Neural cell (in vitro differentiated cells): ENCODE results near the gene FER1L5. TPM values are rescaled to one million over a fixed set of nuclear protein-coding genes. Genes with fewer than 3 reads are reported as not detected.

Source experiments
- H2AFZ ChIP-seq: fragments of 200-600, 300-800 bp; sonication (generic), shearing (Covaris generic); 2 replicates; pipeline ENCODE4 v1.6.0; 2014; ENCODE audit warnings: low read depth, mild to moderate bottlenecking, antibody characterized with exemption, low read length, moderate library complexity
- H3F3A ChIP-seq: fragments of 200-600 bp; shearing (Covaris generic); 2 replicates; pipeline ENCODE4 v1.6.1; 2016; ENCODE audit warnings: mild to moderate bottlenecking, moderate library complexity, mixed read lengths, antibody characterized with exemption, low read length; ENCODE audit not compliant: insufficient read depth, poor library complexity, severe bottlenecking
- H3K27ac ChIP-seq: fragments of 200-600, 300-800 bp; sonication (generic), shearing (Covaris generic); 2 replicates; pipeline ENCODE4 v1.5.1; 2014; ENCODE audit warnings: mild to moderate bottlenecking, low read length, moderate library complexity
- H3K27me3 ChIP-seq: fragments of 300-800, 200-600 bp; sonication (generic), shearing (Covaris generic); 2 replicates; pipeline ENCODE4 v1.6.0; 2014; ENCODE audit warnings: mild to moderate bottlenecking, low read depth, low read length, moderate library complexity; ENCODE audit not compliant: insufficient read depth
- H3K36me3 ChIP-seq: fragments of 300-800, 200-600 bp; sonication (generic), shearing (Covaris generic); 2 replicates; pipeline ENCODE4 v1.5.1; 2014; ENCODE audit warnings: mild to moderate bottlenecking, antibody characterized with exemption, low read length, moderate library complexity; ENCODE audit not compliant: insufficient read depth
- H3K4me2 ChIP-seq: fragments of 300-800, 200-600 bp; sonication (generic), shearing (Covaris generic); 2 replicates; pipeline ENCODE4 v1.6.0; 2014; ENCODE audit warnings: mild to moderate bottlenecking, low read length
- H3K4me3 ChIP-seq: fragments of 300-800, 200-600 bp; sonication (generic), shearing (Covaris generic); 2 replicates; pipeline ENCODE4 v1.5.1; 2014; ENCODE audit warnings: mild to moderate bottlenecking, low read length, moderate library complexity
- H3K79me2 ChIP-seq: fragments of 200-600 bp; shearing (Covaris generic); replicated peaks from 2 replicates; pipeline ENCODE4 v1.6.0; 2014; ENCODE audit warnings: mild to moderate bottlenecking, low read length, moderate library complexity; ENCODE audit not compliant: insufficient read depth
- H3K9ac ChIP-seq: fragments of 300-800, 200-600 bp; sonication (generic), shearing (Covaris generic); 2 replicates; pipeline ENCODE4 v1.6.1; 2016; ENCODE audit warnings: mild to moderate bottlenecking, low read length, mixed read lengths
- H3K9me2 ChIP-seq: fragments of 200-600 bp; shearing (Covaris generic); 2 replicates; pipeline ENCODE4 v1.6.1; 2016; ENCODE audit warnings: mild to moderate bottlenecking, low read length, mixed read lengths; ENCODE audit not compliant: insufficient read depth
- H3K9me3 ChIP-seq: fragments of 200-600, 300-800 bp; sonication (generic), shearing (Covaris generic); 2 replicates; pipeline ENCODE4 v1.6.1; 2016; ENCODE audit warnings: mild to moderate bottlenecking, mixed run types, low read length, moderate library complexity, mixed read lengths
- H4K20me1 ChIP-seq: fragments of 200-600 bp; shearing (Covaris generic); 2 replicates; pipeline ENCODE4 v1.6.1; 2016; ENCODE audit warnings: mild to moderate bottlenecking, mixed run types; ENCODE audit not compliant: insufficient read depth
- EP300 ChIP-seq: fragments of 450-650 bp; conservative IDR thresholded peaks from 2 replicates; pipeline ENCODE4 v1.6.1; 2014; ENCODE audit warnings: antibody characterized with exemption, mild to moderate bottlenecking, moderate library complexity; ENCODE audit not compliant: poor library complexity, severe bottlenecking
- EZH2 ChIP-seq: fragments of 200-600, 300-800 bp; shearing (Covaris generic), sonication (generic); IDR thresholded peaks from 2 replicates; pipeline ENCODE4 v1.6.1; 2014; ENCODE audit warnings: antibody characterized with exemption, low read length, borderline replicate concordance, mild to moderate bottlenecking; ENCODE audit not compliant: insufficient read depth, poor library complexity, severe bottlenecking
- MXI1 ChIP-seq: fragments of 450-650 bp; conservative IDR thresholded peaks from 2 replicates; pipeline ENCODE4 v1.6.1; 2014; ENCODE audit warnings: antibody characterized with exemption, mild to moderate bottlenecking; ENCODE audit not compliant: poor library complexity, severe bottlenecking
- POLR2AphosphoS5 ChIP-seq: IDR thresholded peaks from 2 replicates; pipeline ENCODE4 v1.6.1; 2012
- SMC3 ChIP-seq: fragments of 450-650 bp; conservative IDR thresholded peaks from 2 replicates; pipeline ENCODE4 v1.6.1; 2014; ENCODE audit warnings: antibody characterized with exemption, mild to moderate bottlenecking, moderate library complexity; ENCODE audit not compliant: poor library complexity
- TAF1 ChIP-seq: IDR thresholded peaks from 2 replicates; pipeline ENCODE4 v1.6.1; 2012; ENCODE audit warnings: low read depth
- polyA plus RNA-seq: library from polyadenylated mRNA; depleted of rRNA; stranded (reverse); fragments of >200 nt; gene quantifications from 2 replicates; pipeline ENCODE4 v1.2.3, GENCODE V29; 2014
- TF ChIP-seq, protein P1 (sequence below): IDR thresholded peaks from 2 replicates; pipeline ENCODE4 v1.6.1; 2012; ENCODE audit warnings: borderline replicate concordance
- TF ChIP-seq, protein P2 (sequence below): fragments of 450-650 bp; IDR thresholded peaks from 2 replicates; pipeline ENCODE4 v1.5.1; 2014; ENCODE audit warnings: antibody characterized with exemption, mild to moderate bottlenecking, moderate library complexity; ENCODE audit not compliant: poor library complexity, severe bottlenecking

The FER1L5 gene
- polyA plus RNA-seq, 1 donor from 2014 or later, result 0.28 TPM

DNA sequence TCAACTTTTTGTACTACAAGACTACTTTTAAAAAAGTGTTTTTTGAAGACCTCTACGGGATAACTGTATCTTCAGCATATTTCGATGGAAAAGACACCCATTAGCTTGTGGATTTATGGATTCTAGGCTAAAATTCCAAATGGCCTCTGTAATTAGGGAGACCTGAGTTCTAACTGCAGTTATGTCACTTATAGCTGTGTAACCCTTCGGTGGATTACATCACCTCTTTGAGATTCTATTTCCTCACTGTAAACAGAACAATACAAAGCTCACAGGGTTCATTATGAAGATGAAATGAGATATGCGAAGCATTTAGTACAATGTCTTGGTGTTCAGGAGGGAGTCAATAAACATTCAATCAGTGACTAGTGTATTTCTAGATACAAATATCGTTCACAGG, 73.1 kb downstream of the FER1L5 start:
- Histone ChIP-seq H2AFZ (no peak overlapping the region), H3K36me3 (peaks cover 13% of the 10 kb centered on the region), H3K9me2 (no peaks in the 10 kb centered on the region), H3K4me2 (no peak overlapping the region), H4K20me1 (no peaks in the 10 kb centered on the region), H3K27me3 (no peaks in the 10 kb centered on the region), H3K79me2 (no peaks in the 10 kb centered on the region), H3F3A (no peaks in the 10 kb centered on the region), H3K27ac (no peak overlapping the region), H3K9ac (no peak overlapping the region), H3K9me3 (no peaks in the 10 kb centered on the region), H3K4me3 (no peak overlapping the region)
- TF ChIP-seq, protein P1, sequence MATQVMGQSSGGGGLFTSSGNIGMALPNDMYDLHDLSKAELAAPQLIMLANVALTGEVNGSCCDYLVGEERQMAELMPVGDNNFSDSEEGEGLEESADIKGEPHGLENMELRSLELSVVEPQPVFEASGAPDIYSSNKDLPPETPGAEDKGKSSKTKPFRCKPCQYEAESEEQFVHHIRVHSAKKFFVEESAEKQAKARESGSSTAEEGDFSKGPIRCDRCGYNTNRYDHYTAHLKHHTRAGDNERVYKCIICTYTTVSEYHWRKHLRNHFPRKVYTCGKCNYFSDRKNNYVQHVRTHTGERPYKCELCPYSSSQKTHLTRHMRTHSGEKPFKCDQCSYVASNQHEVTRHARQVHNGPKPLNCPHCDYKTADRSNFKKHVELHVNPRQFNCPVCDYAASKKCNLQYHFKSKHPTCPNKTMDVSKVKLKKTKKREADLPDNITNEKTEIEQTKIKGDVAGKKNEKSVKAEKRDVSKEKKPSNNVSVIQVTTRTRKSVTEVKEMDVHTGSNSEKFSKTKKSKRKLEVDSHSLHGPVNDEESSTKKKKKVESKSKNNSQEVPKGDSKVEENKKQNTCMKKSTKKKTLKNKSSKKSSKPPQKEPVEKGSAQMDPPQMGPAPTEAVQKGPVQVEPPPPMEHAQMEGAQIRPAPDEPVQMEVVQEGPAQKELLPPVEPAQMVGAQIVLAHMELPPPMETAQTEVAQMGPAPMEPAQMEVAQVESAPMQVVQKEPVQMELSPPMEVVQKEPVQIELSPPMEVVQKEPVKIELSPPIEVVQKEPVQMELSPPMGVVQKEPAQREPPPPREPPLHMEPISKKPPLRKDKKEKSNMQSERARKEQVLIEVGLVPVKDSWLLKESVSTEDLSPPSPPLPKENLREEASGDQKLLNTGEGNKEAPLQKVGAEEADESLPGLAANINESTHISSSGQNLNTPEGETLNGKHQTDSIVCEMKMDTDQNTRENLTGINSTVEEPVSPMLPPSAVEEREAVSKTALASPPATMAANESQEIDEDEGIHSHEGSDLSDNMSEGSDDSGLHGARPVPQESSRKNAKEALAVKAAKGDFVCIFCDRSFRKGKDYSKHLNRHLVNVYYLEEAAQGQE, result no peak
- TF ChIP-seq EZH2, result no peak
- TF ChIP-seq, protein P2, sequence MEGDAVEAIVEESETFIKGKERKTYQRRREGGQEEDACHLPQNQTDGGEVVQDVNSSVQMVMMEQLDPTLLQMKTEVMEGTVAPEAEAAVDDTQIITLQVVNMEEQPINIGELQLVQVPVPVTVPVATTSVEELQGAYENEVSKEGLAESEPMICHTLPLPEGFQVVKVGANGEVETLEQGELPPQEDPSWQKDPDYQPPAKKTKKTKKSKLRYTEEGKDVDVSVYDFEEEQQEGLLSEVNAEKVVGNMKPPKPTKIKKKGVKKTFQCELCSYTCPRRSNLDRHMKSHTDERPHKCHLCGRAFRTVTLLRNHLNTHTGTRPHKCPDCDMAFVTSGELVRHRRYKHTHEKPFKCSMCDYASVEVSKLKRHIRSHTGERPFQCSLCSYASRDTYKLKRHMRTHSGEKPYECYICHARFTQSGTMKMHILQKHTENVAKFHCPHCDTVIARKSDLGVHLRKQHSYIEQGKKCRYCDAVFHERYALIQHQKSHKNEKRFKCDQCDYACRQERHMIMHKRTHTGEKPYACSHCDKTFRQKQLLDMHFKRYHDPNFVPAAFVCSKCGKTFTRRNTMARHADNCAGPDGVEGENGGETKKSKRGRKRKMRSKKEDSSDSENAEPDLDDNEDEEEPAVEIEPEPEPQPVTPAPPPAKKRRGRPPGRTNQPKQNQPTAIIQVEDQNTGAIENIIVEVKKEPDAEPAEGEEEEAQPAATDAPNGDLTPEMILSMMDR, result no peak

DNA sequence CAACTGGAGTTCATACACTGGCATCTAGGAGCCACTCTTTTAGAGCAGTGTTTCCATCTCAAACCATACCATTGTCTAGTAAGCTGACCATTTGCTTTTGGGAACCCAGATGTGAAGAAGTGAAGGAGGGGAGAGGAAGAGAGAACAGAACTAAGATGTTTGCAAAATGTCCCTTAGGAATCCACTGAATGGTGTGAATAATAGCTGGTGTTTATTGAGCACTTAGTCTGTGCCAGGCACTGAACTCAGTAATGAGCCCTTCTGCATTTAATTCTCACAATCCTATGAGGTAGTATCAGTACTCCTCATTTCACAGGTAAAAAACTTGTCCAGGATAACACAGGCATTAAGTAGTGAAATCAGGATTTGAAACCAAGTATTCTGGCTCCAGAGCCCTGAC, 73.8 kb downstream of the FER1L5 start:
- Histone ChIP-seq H3K9me2 (no peaks in the 10 kb centered on the region), H3K9me3 (no peaks in the 10 kb centered on the region), H2AFZ (no peak overlapping the region), H3F3A (no peaks in the 10 kb centered on the region), H3K27ac (no peak overlapping the region), H3K79me2 (no peaks in the 10 kb centered on the region), H3K9ac (no peak overlapping the region), H3K27me3 (no peaks in the 10 kb centered on the region), H3K4me2 (no peak overlapping the region), H4K20me1 (no peaks in the 10 kb centered on the region), H3K4me3 (no peak overlapping the region), H3K36me3 (peaks cover 5% of the 10 kb centered on the region)
- TF ChIP-seq, protein P2, result no peak
- TF ChIP-seq MXI1, result no peak

DNA sequence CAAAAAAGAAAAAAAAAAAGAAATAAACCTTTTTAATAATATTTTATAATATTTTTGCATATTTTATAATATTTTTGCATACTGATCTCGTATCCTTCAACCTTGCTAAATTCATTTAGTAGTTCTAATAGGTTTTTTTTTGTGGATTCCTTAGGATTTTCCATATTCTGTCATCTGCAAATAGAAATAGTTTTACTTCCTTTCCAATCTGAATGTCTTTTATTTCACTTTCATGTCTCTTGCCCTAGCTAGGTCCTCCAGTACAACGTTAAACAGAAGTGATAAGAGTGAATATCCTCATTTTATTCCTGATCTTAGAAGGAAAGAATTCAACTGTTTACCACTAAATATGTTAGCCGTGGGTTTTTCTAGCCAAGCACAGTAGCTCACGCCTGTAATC, 83.6 kb downstream of the FER1L5 start:
- no peaks in the 10 kb centered on the region for H3K79me2 ChIP-seq
- H3K9ac ChIP-seq, result no peak overlapping the region
- no peaks in the 10 kb centered on the region for H3K9me3 ChIP-seq
- H3K4me3 ChIP-seq, result no peak overlapping the region
- no peak overlapping the region for H3K4me2 ChIP-seq
- H2AFZ ChIP-seq, result no peak overlapping the region
- no peaks in the 10 kb centered on the region for H3K27me3 ChIP-seq
- no peaks in the 10 kb centered on the region for H3K36me3 ChIP-seq
- H3F3A ChIP-seq, result no peaks in the 10 kb centered on the region
- no peak overlapping the region for H3K27ac ChIP-seq
- no peaks in the 10 kb centered on the region for H4K20me1 ChIP-seq
- H3K9me2 ChIP-seq, result no peaks in the 10 kb centered on the region
- TF ChIP-seq, protein P1, result no peak
- TF ChIP-seq MXI1 (no peak), SMC3 (no peak), TAF1 (no peak), EZH2 (no peak), POLR2AphosphoS5 (no peak), EP300 (no peak)
- TF ChIP-seq, protein P2, result no peak
